UCSD-AML1 (cell line): ENCODE results near the gene FASTK.
"Not testable (repeated sequence)": the region's sequence is repeated elsewhere in the genome, so short reads cannot be mapped to it uniquely, and the experiment has no call there.

Experiments used
- DNase-seq: peaks from one replicate; lab custom pipeline; 2025; ENCODE audit not compliant: unreplicated experiment; lab: John Stamatoyannopoulos, UW

Gene FASTK

DNA sequence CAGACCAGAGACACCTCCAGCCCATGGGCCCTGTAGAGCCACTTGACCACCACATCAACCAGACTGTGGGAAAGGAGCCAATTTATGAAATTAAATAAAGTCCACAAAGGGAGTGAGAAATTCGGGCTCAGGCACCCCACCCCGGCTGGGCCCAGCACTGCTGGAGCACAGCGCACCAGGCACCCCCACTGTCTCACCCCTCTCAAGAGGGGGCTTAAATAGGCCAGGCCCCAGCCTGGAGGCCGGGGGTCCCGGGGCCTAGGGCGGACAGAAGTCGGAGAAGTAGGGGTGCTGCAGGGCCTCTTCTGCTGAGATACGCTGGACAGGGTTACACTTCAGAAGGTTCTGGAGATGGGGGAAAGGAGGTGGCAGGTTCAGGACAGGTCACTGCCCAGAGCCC lies 26.9 kb downstream of the FASTK start:
- no peak for DNase-seq

DNA sequence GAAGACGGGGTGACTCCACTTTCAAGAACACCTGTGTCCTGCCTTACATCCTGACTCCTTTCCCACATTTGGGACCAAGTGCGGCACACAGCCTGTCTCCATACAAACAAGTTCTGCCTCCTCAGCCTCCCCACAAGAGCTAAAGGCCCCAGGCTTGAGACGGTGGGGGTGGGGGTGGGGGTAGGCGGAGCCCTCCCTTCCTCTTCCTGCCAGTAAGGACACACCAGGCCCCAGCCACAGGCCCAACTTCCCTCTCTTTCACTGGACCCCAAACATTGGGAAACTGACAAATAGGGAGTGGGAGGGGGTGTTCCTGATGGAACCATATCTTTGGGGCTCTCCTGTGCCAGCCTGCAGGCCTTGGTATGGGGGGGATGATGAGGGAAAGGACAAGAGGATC lies 27.5 kb downstream of the FASTK start:
- DNase-seq: peak; percentile 55

DNA sequence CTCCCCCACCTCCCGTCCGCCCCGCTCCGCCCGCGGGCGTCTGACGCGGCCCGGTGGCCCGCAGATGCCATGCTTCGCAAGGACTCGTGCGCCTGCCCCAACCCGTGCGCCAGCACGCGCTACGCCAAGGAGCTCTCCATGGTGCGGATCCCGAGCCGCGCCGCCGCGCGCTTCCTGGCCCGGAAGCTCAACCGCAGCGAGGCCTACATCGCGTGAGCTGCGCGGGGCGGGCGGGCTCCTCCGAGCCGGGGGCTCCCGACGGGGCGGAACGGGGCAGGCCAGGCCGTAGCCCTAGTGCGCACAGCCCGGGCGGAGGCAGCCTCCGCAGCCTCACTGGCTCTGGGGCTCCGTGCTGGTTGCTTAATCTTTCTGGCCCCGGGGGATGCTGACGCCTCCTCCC lies 29.5 kb downstream of the FASTK start:
- no peak for DNase-seq

DNA sequence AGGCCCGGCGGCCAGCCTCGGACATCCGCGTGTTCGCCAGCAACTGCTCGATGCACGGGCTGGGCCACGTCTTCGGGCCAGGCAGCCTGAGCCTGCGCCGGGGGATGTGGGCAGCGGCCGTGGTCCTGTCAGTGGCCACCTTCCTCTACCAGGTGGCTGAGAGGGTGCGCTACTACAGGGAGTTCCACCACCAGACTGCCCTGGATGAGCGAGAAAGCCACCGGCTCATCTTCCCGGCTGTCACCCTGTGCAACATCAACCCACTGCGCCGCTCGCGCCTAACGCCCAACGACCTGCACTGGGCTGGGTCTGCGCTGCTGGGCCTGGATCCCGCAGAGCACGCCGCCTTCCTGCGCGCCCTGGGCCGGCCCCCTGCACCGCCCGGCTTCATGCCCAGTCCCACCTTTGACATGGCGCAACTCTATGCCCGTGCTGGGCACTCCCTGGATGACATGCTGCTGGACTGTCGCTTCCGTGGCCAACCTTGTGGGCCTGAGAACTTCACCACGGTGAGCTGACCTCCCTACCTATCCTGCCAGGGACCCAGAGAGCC lies 31.6 kb downstream of the FASTK start:
- DNase-seq: no peak

DNA sequence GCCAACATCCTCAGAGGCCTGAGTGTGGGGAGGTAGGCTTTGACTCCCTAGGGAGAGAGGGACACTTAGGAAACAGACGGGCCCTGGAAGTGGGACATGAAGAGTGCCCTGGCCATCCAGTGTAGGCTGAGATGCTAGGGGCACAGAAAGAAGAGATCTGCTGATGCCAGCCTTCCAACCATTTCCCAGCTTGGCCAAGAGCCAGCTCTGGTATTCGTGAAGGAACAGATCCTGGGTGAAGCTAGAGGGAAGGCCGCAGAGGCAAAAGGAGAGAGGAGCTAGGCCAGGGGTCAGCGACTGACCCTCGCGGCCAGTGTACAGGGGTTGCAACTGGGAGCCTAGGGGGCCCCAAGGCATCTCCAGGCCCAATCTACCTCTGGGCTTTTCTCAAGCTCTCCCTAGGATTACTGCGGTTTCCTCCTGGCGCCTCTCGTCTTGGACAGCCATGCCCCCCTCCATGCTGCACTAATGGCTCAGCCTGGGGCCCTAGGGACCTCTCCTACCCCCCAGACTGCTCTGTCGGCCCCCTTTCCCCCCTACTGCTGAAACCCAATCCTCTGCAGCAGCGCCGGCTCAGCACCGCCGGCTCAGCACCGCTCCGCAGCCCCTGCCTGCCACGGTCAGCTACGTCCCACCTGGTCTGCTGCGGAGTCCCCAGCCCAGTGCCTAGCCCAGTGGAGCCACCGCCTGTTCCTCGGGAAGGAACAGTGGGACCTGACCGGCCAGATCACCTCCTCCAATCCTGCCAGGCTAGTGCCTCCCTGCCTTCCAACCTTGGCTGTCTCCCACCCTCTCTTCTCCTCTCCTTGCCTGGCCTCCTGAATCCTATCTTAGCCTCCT lies 32.4 kb downstream of the FASTK start, which contains the start of gene ASIC3:
TSS of gene ASIC3 (plus strand) at position 556 of the 840 bp plus-strand sequence. CDS start 355 bp downstream, outside the sequence.
- DNase-seq: no peak

DNA sequence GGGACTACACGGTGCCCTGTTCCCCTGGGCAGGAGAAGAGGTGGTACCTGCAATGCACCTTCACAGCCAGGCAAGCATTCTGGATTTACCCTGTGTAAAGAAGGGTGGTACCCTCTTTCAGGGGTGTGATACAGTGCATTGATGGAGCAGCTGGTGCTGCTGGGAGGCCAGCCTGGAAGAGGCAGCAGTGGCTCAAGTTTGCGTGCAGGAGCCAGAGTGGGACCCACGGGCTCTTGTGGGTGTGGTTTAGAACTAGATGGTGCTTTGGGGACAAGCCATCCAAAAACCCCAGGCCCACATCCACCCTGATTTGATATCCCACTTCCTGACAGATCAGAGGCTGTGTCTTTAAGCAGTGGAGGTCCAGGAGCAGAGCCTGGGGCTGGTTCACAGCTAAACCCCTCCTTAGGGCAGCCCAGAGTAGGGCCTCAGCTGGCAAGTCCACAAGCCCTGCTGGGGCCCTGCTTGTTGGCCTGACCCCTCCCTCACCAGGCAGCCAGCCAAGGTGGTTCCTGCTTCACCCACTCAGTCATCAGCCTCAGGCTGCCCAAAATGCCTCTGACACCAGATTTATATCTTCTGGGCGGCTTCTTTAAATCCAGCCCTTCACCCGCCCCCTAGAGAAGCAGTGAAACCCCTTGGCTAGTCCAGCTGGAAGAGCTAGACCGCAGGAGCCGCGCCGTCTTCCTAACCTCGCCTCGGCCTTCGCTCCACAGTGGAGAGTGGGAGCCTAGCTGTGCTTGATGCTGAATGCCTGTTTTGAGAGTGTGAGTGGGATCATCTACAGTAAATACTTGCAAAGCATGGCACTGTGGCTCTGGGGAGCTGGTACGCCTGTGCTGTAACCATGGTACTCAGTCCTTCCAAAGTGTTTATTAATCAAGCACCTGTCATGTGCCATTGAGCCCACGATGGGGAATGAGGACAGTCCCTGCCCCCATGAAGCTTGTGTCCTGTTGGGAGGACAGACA lies 33.7 kb downstream of the FASTK start:
- DNase-seq: no peak

DNA sequence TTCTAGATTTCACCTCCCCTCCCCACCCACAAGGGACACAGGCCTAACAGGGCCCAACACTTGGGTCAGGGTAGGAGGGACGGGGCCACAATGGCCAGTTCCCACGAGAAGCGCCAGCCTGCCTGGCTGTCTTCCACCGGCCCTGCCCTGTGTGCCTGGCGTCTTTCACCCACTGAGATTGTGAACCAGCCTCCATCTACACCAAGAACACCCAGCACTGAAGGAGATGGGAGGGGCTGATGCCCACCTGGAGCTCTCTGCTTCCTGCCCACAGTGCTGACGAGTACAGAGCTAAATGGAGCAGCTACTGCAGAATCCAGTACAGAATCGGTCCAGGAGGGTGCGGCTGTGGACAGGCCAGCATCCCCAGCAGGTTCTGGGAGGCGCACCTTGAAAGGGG lies 34.6 kb downstream of the FASTK start:
- no peak for DNase-seq

DNA sequence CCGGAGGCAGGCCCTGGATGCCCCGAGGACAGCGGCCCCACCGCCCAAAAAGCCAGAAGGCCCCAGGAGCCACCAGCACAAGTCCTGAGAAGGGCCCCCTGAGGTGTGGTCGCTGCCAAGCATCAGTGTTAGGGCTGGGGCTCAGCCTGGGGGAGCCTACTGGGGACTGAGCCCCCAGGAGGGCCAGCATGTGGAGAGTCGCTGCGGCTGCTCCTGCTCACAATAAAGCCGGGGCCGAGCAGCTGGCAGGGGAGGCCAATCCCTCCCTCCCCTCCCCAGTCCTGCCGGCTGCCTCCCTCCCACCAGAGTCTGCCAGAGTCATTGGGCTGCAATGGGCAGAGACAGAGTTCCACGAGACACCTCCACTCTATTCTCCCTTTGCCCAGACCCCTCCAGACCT lies 35.3 kb downstream of the FASTK start:
- no peak for DNase-seq

DNA sequence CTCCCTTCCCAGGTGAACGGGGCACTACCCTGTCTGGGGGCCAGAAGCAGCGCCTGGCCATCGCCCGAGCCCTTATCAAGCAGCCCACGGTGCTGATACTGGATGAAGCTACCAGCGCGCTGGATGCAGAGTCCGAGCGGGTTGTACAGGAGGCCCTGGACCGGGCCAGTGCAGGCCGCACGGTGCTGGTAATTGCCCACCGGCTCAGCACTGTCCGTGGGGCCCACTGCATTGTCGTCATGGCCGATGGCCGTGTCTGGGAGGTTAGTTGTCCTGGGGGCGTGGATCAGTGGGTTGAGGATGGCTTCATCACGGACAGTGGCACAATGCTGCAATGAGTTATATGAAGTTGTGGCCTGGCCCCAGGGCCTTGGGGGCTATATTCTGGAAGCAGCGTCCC lies 36.6 kb downstream of the FASTK start:
- DNase-seq: no peak

DNA sequence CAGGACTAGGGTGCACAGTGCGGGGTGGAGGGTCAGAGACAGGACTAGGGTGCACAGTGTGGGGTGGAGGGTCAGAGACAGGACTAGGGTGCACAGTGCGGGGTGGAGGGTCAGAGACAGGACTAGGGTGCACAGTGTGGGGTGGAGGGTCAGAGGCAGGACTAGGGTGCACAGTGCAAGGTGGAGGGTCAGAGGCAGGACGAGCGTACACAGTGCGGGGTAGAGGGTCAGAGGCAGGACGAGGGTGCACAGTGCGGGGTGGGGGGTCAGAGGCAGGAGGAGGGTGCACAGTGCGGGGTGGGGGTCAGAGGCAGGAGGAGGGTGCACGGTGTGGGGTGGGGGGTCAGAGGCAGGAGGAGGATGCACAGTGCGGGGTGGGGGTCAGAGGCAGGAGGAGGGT lies 37.2 kb downstream of the FASTK start:
- not testable (repeated sequence) for DNase-seq

DNA sequence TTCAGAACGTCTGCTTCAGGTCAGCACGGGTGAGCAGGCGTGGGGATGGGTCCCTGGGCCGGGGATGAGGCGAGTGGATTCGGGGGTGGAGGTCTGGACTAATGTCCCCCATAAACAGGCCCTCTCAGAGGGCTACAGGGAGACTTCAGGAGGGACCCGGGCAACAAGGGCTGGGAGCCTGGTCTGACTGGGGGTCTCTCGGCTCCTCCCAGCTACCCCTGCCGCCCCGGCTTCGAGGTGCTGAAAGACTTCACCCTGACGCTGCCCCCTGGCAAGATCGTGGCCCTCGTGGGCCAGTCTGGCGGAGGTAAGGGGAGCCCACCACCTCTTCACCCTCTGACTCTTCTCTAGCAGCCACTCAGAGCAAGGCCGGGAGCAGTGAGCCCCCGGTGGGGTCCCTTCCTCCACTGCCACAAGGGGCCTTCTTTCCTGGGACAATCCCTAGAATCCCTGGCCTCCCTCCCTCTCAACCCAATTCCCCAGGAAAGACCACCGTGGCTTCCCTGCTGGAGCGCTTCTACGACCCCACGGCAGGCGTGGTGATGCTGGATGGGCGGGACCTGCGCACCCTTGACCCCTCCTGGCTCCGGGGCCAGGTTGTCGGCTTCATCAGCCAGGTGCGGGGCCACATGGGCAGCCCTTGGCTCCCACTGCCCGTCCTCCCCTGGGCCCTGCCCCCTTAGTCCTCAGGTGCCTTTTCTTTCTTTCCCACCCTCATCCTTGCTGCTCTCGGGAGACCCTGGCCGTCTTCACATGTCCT lies 39.8 kb downstream of the FASTK start:
- no peak for DNase-seq

DNA sequence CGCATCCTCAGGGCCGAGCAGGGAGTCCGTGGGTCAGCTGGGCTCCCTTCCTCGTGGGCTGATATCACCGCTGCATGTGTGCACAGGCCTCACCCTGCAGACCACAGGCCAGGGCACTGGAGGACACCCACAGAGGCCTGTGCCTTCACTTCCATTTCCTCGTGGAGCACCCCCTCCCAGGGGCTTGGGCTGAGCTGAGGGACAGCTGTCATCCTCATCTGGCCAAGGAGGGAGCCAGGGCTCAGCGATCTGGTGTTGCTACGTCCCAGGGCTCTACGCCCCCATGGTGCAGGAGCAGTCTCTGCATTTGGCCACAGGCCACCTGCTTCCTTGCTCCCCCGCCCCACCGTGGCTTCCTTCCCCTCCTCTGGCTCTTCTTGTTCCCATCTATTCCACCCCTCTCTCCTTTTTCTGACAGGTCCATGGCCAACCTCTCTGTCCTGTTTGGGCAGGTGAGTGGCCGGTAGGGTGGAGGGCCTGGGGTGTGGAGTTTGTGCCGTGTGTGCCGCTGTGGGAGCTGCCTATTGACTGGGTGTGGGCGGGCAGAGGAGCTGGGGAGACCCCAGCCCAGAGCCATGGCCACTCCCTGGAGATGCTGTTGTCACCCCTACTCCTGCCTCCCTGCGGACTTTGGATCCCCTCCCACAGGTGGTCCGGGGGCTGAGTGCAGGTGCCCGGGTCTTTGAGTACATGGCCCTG lies 40.6 kb downstream of the FASTK start:
- peak; percentile 21 for DNase-seq

DNA sequence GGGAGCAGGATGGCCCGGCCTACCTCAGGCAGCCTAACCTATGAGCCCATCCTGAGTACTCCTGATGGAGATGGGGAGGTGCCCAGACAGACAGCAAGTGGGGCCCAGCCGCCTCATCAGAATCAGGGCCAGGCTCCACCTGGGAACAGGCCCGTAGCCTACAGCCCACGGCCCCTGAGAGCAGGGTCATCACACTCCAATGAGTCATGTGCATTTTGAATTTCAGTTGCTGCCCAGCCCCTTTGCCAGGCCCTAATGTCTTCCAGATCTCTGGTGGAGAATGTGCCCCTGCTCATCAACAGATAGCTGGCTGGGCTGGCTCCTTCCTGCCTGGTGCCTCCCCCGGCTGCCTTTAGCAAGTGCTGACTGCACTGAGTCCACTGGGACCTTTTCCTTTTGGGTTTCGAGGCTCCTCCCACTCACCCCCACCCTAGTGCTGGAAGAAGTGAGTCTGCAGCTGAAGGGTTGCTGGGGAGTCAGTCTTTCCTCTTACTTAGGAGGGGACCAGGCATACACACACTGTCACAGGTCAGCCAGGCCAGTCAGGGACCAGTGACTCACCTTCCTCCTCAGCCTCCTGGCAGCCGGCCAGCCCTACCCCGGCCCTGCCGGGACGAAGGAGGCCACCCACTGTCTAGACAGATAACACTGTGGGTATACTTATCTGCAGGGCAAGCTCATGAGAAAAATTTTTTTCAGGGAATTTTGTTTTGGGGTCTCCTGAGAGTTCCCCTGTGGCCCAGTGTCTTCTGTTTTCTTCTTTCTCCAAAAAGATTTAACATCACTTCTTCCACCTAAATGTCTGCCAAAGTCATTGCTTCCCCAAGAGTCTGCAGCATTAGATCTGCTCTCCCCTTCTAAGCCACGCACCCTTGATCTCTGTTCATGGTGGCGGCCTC lies 41.4 kb downstream of the FASTK start:
- peak; percentile 77 for DNase-seq

DNA sequence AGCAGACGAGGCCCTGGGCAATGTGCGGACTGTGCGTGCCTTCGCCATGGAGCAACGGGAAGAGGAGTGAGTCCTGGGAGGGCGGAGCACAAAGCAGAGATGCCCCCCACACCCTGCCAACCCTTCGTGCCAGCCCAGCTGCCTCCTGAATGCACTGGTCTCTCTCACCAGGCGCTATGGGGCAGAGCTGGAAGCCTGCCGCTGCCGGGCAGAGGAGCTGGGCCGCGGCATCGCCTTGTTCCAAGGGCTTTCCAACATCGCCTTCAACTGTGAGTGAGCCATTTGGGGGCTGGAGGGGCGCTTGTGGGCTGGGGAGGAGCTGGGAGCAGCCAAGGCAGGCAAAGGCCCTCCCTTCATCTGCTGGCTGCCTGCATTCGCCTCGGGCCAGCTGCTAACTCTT lies 44.7 kb downstream of the FASTK start:
- DNase-seq: no peak

DNA sequence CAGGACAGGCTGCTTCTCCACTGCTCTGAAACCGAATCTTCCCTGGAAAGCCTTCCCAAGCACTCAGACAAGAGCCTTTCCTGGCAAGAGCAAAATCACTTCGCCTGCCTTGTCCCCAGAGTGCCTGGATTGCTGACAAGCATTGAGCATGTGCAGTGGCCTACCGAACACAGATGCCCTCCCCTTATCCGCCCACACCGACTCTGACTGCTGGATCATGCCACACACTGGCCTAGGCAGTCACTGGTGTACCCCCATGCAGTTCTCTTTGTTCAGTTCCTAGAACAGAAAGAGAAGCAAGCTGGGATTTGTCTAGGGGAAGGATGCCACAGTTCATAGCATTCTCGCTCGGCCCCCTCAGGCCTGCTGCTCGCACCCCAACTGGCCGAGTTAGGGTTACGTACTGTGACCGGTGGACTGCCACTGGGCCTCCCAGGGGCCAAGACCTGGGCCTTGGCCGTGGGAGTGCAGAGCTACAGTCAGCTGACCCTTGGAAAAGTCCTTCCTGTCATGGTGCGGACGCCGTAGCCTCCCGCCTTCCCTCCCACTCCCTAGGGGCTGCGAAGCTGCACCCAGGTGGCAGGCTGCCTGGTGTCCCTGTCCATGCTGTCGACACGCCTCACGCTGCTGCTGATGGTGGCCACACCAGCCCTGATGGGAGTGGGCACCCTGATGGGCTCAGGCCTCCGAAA lies 45.4 kb downstream of the FASTK start:
- DNase-seq: no peak

DNA sequence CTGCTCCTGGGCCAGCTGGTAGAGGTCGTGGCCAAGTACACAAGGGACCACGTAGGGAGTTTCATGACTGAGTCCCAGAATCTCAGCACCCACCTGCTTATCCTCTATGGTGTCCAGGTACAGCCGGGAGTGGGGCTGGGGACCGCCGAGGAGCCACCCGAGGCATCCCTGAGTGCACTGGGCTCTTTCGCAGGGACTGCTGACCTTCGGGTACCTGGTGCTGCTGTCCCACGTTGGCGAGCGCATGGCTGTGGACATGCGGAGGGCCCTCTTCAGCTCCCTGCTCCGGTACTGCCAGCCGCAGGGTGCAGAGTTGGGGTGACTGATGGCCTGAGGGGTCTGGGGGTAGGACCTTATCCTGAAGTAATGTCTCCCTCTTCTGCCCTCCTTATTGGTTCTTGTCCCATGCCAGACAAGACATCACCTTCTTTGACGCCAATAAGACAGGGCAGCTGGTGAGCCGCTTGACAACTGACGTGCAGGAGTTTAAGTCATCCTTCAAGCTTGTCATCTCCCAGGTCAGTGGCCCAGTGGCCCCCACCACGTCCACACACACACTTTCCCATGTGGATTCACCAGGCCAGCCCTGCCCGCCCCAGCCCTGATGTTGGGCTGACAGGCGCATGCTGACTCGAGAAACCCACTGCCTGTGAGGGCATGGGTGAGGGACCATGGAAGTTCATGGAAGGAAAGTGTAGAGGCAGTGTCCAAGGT lies 46.1 kb downstream of the FASTK start:
- no peak for DNase-seq

DNA sequence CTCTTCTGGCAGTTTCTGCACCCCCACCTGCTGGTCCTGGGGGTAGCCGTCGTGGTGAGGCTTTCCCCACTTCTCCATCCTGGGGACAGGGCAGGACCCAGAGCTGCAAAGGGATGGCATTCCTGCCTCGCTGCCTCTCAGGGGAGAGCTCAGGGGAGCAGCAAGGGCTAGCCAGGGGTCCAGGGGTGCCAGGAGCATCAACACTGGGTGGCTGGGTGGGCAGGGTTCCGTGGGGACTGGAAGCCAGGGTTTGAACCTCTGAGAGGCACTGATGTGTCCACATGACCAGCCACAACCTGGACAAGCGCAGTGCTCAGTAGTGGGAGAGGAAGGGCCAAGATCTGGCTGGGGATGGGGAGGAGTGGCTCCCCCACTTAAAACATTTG lies 46.8 kb downstream of the FASTK start:
- no peak for DNase-seq
